ENCODE results near the gene NEK4.
"Not testable (repeated sequence)": the region's sequence is repeated elsewhere in the genome, so short reads cannot be mapped to it uniquely, and the experiment has no call there.

NEK4 gene

DNA sequence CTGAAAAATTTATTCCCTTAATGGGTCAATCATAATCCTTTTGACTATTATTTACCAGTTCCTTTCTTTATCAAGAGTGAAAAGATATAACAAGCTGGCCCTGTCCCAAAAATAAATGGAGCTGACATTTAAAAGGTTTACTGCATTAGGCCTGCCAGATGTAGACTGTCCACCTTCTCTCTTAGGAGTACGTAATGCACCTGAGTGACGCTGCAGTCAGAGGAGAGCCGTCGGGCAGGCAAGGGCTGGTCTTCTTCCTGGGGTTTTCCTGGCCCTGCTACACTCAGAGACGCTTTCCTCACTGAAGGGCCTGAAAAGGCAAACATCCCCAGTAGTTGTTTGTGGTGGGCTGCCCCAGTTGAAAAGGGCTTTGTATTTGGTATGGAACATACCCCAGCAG, 27.6 kb downstream of the NEK4 start:
- in situ Hi-C loops (cut with HindIII; ENCODE audit: low sequenced_read_pairs), result no loop called here

GRCh38 chr3:52742418-52743041, 28.2 kb downstream of the NEK4 start:
- in situ Hi-C loops (cut with HindIII; ENCODE audit: low sequenced_read_pairs), result no loop called here

GRCh38 chr3:52739730-52740129, 31.0 kb downstream of the NEK4 start:
- in situ Hi-C loops (cut with HindIII; ENCODE audit: low sequenced_read_pairs), result no loop called here

DNA sequence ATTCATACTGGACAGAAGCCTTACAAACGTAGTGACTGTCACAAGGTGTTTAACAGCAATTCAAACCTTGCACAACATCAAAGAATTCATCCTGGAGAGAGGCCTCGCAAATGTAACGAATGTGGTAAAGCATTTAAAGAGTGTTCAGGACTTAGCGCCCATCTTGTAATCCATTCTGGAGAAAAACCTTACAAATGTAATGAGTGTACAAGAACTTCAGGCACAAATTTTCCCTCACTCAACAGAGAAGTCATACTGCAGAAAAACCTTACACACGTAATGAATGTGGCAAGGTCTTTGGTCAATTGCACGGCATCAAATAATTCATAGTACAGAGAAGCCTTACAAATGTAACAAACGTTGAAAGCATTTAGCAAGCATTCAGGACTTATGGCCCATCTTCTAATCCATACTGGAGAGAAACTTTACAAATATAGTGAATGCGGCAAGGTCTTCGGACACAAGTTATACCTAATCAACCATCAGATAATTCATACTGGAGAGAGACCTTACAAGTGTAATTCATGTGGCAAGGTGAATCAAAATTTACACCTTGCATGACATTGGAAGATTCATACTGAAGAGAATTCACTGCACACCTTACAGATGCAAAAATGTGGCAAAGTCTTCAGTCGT, 37.4 kb downstream of the NEK4 start:
- in situ Hi-C loops (cut with HindIII; ENCODE audit: low sequenced_read_pairs), result no loop called here

- in situ Hi-C loops (cut with HindIII; ENCODE audit: low sequenced_read_pairs), result no loop called here
Measured at GRCh38 chr3:52731590-52731989, 39.1 kb downstream of the NEK4 start.

DNA sequence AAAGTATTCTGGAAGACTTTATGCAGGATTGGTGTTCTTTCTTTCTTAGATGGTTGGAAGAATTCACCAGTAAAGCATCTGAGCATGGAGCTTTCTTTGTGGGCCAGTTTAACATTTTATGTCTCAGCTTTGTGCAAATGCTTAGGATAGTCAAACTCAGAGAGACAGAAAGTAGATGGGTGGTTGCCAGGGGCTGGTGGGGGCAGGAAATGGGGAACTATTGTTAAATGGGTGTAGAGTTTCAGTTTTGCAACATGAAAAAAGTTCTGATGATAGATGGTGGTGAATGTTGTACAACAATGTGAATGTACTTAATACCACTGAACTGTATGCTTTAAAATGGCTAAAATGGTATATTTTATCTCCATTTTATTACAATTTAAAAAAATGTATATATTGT, 40.1 kb downstream of the NEK4 start:
- in situ Hi-C loops (cut with HindIII; ENCODE audit: low sequenced_read_pairs), result no loop called here

DNA sequence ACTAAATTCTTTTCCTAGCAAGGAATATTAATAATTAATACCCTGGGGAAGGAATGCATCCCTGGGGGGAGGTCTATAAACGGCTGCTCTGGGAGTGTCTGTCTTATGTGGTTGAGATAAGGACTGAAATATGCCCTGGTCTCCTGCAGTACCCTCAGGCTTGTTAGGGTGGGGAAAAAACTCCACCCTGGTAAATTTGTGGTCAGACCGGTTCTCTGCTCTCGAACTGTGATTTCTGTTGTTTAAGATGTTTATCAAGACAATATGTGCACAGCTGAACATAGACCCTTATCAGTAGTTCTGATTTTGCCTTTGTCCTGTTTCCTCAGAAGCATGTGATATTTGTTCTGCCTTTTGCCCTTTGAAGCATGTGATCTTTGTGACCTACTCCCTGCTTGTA, 42.0 kb downstream of the NEK4 start:
- in situ Hi-C loops (cut with HindIII; ENCODE audit: low sequenced_read_pairs), result not testable (repeated sequence)

GRCh38 chr3:52724511-52724910, 46.2 kb downstream of the NEK4 start:
- in situ Hi-C loops (cut with HindIII; ENCODE audit: low sequenced_read_pairs), result no loop called here

DNA sequence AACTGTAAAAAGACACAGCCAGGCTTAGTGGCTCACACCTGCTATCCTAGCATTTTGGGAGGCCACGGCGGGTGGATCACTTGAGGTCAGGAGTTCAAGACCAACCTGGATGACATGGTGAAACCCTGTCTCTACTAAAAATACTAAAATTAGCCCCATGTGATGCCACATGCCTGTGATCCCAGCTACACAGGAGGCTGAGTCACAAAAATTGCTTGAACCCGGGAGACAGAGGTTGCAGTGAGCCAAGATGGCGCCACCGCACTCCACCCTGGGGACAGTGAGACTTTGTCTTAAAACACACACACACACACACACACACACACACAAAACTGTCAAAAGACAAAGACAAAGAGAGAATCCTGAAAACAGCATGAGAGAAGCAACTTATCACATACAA, 46.8 kb downstream of the NEK4 start:
- in situ Hi-C loops (cut with HindIII; ENCODE audit: low sequenced_read_pairs), result no loop called here

DNA sequence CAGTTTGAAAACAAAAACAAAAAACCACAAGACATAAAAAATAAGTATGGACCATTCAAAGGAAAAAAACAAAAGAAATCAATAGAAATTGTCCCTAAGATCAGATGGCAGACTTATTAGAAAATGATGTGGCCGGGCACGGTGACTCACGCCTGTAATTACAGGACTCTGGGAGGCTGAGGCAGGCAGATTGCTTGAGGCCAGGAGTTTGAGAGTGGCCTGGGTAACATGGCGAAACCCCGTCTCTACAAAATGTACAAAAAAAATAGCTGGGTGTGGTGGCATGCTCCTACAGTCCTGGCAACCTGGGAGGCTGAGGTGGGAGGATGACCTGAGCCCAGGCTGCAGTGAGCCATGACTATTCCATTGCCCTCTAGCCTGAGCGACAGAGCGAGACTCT, 48.2 kb downstream of the NEK4 start:
- in situ Hi-C loops (cut with HindIII; ENCODE audit: low sequenced_read_pairs), result no loop called here

DNA sequence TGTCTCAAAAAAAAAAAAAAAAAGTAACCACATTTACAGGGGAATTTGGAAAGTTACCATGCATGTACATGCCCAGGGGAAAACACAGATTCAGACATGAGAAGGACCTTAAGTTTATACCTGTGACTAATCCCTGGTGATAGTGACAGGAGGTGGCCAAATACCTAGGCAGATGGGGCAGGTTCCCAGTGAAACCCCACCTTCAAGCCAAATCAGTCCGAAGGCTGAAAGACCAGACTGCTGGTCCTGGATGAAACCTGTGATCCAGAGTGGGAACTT, 49.1 kb downstream of the NEK4 start:
- in situ Hi-C loops (cut with HindIII; ENCODE audit: low sequenced_read_pairs), result no loop called here

GRCh38 chr3:52721002-52721729, 49.6 kb downstream of the NEK4 start:
- in situ Hi-C loops (cut with HindIII; ENCODE audit: low sequenced_read_pairs), result no loop called here

DNA sequence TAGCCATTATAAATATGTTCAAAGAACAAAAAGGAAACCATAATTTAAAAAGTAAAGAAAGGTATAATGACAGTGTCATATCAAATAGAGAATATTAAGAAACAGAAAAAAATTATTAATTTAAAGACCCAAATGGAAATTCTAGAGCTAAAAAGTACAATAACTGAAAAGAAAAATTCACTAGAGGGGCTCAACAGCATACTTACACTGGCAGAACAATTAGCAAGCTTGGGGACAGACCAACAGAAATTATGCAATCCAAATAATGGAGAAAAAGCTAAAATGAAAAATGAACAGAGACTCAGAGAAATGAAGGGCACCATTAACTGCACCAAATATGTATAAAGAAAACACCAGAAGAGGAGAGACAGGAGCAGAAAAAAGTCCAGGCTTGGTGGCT, 51.1 kb downstream of the NEK4 start:
- in situ Hi-C loops (cut with HindIII; ENCODE audit: low sequenced_read_pairs), result no loop called here

- in situ Hi-C loops (cut with HindIII; ENCODE audit: low sequenced_read_pairs), result no loop called here
Measured at GRCh38 chr3:52715714-52716305, 54.9 kb downstream of the NEK4 start.

DNA sequence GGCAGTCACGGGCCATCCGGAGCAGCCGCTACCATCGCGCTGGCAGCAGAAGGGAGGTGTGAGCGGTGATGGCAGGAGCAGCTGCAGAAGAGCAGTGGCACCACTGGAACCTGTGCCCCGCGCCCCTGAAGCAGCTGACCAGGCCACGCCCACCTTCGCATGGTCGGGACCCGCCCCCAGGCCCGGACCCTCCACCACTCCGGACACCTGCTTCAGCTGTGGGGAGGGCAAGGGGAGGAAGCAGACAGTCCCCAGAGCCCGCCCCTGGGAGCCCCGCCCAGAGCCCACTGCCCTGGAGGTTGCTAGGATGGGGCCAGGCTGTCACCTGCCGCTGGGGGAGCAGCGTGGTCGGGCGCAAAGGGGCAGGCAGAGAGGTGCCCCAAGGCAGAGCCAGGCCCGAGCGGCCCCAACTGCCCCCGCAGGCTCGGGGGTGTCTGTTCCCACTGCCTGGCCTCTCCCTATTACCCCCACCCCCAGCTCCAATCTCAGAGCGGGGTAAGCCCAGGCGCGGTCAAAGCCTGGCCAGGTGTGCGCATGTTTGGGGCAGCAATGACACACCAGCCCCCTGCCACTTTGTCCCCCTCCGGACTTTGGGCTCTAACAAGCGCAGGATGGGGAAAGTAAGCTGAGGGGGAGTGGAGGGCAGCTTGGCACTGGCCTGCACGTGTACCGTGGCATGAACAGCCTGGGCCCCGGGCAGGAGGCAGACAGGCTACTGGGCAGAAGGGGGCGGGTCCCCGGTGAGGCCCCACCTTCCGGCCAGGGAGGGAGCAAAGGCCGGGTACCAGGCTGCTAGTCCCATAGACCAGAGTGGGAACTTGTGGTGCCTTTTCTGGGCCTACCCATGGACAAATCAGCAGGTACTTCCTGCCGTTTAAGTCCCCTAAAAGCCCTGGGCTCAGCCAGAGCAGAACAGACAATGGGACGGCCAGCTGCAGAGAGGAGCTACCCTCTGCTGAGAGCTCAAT, 56.1 kb downstream of the NEK4 start:
- in situ Hi-C loops (cut with HindIII; ENCODE audit: low sequenced_read_pairs), result no loop called here

GRCh38 chr3:52712291-52713212, 58.2 kb downstream of the NEK4 start:
- in situ Hi-C loops (cut with HindIII; ENCODE audit: low sequenced_read_pairs), result no loop called here

DNA sequence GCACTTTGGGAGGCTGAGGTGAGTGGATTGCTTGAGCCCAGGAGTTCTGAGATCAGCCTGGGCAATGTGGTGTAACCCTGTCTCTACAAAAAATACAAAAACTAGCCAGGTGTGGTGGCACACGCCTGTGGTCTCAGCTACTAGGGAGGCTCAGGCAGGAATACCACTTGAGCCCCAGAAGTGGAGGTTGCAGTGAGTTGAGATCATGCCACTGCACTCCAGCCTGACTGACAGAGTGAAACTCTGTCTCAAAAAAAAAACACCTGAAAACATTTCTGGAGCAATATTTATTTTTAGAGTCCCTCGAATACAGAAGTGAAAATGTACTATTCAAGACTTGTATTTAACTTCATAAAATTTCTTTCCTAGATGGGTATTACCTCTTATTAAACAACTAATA, 60.2 kb downstream of the NEK4 start:
- in situ Hi-C loops (cut with HindIII; ENCODE audit: low sequenced_read_pairs), result no loop called here

DNA sequence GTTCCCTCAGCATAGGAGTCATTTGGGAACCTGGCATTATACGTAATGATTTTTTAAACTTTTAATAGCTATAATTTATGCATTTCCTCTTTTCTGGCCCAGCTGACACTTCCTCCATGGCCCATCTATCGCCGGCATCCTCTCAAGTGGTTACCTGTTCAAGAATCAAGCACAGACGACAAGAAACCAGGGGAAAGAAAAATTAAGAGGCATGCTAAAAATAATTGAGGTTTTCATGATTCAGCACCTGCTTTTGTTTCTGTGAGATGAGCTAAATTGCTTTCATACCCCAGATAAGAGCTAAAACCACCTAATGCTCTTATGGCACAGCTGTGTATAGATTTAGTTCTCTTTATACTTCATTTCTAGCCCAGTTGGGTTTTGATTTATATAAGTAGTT, 63.2 kb downstream of the NEK4 start:
- in situ Hi-C loops (cut with HindIII; ENCODE audit: low sequenced_read_pairs), result no loop called here

- in situ Hi-C loops (cut with HindIII; ENCODE audit: low sequenced_read_pairs), result no loop called here
Measured at GRCh38 chr3:52705688-52706686, 64.8 kb downstream of the NEK4 start, which contains the start of the genes GLT8D1 and SPCS1. Gene GLT8D1, minus strand, starts transcription at chr3:52705791. Its CDS starts 5,331 bp downstream, at chr3:52700460. Gene SPCS1, plus strand, starts transcription at chr3:52706106. Its CDS starts 141 bp downstream, at chr3:52706247.
